Measurements from ENCODE around the gene GIGYF1. TPM values are rescaled to one million over a fixed set of nuclear protein-coding genes. Genes with fewer than 3 reads are reported as not detected.

The GIGYF1 gene
- total and polyA plus RNA-seq, 2 of the 8 experiments (the other 6 are each of a cell fraction or from before 2014, with no cell fraction given): 24.1 to 99.3 TPM

DNA sequence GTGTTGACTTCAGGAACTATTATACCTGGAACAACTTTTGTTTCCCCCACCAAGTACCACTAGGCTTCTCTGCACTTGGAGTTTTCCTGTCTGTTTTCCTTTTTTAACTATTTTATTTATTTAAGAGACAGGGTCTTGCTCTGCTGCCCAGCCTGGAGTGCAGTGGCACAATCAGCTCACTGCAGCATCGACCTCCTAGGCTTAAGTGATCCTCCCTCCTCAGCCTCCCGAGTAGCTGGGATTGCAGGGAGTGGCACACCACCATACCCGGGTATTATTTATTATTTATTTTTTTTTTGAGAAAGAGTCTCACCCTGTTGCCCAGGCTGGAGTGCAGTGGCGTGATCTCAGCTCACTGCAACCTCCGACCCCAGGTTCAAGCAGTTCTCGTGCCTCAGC, 2.1 kb upstream of the GIGYF1 start:
- Histone ChIP-seq H3K4me1 (replicated peaks in 1 of 4; ENCODE audit: control insufficient read depth in 3 of 4, insufficient read depth in 4 of 4, low read length in 3 of 4) (peaks cover 6 to 15% (median 10%) of the 10 kb centered on the region in 4 experiments), H2BK120ac (replicated peaks; ENCODE audit: low read depth, low read length) (peak overlapping the region; percentile 97), H4K91ac (replicated peaks; ENCODE audit: insufficient read length, low read length) (peak overlapping the region; percentile 85), H2BK15ac (ENCODE audit: low read length) (no peak overlapping the region), H3K9me3 (ENCODE audit: insufficient read depth in 2 of 2, low read depth in 1 of 2, low read length in 1 of 2) (no peaks in the 10 kb centered on the region), H4K20me1 (replicated peaks in 1 of 2; ENCODE audit: control insufficient read depth in 1 of 2, insufficient read depth in 2 of 2, low read length in 2 of 2) (peaks cover 6 to 12% of the 10 kb centered on the region in 2 experiments), H3K27ac (ENCODE audit: low read depth, low read length) (peak overlapping the region; percentile 55; the same call in 1 of the 2 replicates), H3K9ac (replicated peaks in 1 of 4; ENCODE audit: extremely low read depth in 1 of 4, low read depth in 3 of 4, low read length in 3 of 4) (peak overlapping the region in 2 of 4 experiments; percentile 20 to 55; a peak in 2 of 7 replicates), H2BK5ac (ENCODE audit: low read depth, low read length) (peak overlapping the region; percentile 96), H3K56ac (replicated peaks; ENCODE audit: insufficient read length, low read depth, low read length) (peak overlapping the region; percentile 70), H3K27me3 (replicated peaks in 1 of 4; ENCODE audit: control insufficient read depth in 3 of 4, extremely low read depth in 1 of 4, insufficient read depth in 3 of 4, low read length in 3 of 4) (no peaks in the 10 kb centered on the region), H4K8ac (ENCODE audit: extremely low read depth, insufficient read depth, low read length) (no peak overlapping the region), H3K4ac (replicated peaks; ENCODE audit: insufficient read length, low read depth, low read length) (no peak overlapping the region), H3K18ac (ENCODE audit: extremely low read depth, low read length) (peak overlapping the region; percentile 92), H3K14ac (ENCODE audit: insufficient read length) (no peak overlapping the region), H2BK12ac (ENCODE audit: low read depth, low read length) (peak overlapping the region; percentile 92), H2AK5ac (ENCODE audit: low read depth, low read length) (peak overlapping the region; percentile 57; the same call in 1 of the 2 replicates), H3K23me2 (ENCODE audit: low read depth, low read length) (peaks cover 15% of the 10 kb centered on the region), H4K5ac (ENCODE audit: insufficient read length, low read depth, low read length) (peak overlapping the region; percentile 76), H2AFZ (ENCODE audit: low read length) (no peak overlapping the region), H3K23ac (ENCODE audit: insufficient read length) (no peak overlapping the region), H2BK20ac (ENCODE audit: low read length) (no peak overlapping the region), H3K79me2 (ENCODE audit: control insufficient read depth in 1 of 2, insufficient read depth in 2 of 2, low read length in 2 of 2) (peaks cover 11 to 25% of the 10 kb centered on the region in 2 experiments), H3K36me3 (ENCODE audit: control insufficient read depth in 2 of 4, insufficient read depth in 4 of 4, low read length in 3 of 4) (no peaks in the 10 kb centered on the region; a peak in 1 of 8 replicates), H3K4me2 (ENCODE audit: insufficient read depth in 1 of 2, low read depth in 2 of 2, low read length in 2 of 2) (peak overlapping the region; percentile 52 to 65), H3K79me1 (ENCODE audit: low read depth, low read length) (peaks cover 3% of the 10 kb centered on the region), H3K4me3 (ENCODE audit: extremely low read depth in 1 of 4, insufficient read depth in 2 of 4, low read depth in 3 of 4, low read length in 4 of 4) (peak overlapping the region in 1 of 4 experiments; percentile 36; a peak in 3 of 8 replicates)
- peak; percentile 51; the same call in 1 of the 2 replicates for TF ChIP-seq KDM1A (IDR thresholded peaks at IDR 0.05; ENCODE audit: borderline replicate concordance, low read length)
- TF ChIP-seq ZNF274 (IDR thresholded peaks at IDR 0.05; ENCODE audit: borderline replicate concordance, extremely low read depth, low read length): no peak
- 91% methylated on average over 6 of the region's 6 CpGs; no CpG with 5 or more reads in 1 of the 2 experiments for WGBS, 2 experiments (ENCODE audit: extremely low coverage in 1 of 2, insufficient coverage in 1 of 2, insufficient read length in 1 of 2, insufficient replicate concordance in 2 of 2, low coverage in 1 of 2, low lambda C conversion rate in 2 of 2, missing lambda C conversion rate in 1 of 2)
- DNase-seq (ENCODE audit: low read depth in 1 of 2, low spot score in 2 of 2): no peak
- ChIA-PET CTCF (ENCODE audit: partially characterized antibody) (interaction anchor here (0.7 to 20.7 kb wide), 10 partner anchors 13 to 156 kb away, joined by 3 to 254 read pairs (median 4); partner anchors contain the start of gene POP7), POLR2A (ENCODE audit: partially characterized antibody) (interaction anchor here (0.7 to 14.3 kb wide), 11 partner anchors 9 to 267 kb away, joined by 3 to 257 read pairs (median 4); partner anchors contain the start of genes ACTL6B, MEPCE, POP7 and ZCWPW1)
- no peak for FAIRE-seq

Data from H1 (cell line).